MM.1S (cell line): ENCODE measurements around the gene PLXNA2.

Experiments
- DNase-seq: peaks from one replicate; pipeline ENCODE4 v3.0.0-alpha.2; 2015
- H2AFZ ChIP-seq: fragments of 300-600 bp; sonication (generic); 2 replicates; pipeline ENCODE4 v1.6.0; 2016; ENCODE audit warnings: antibody characterized with exemption, low read length
- H3F3A ChIP-seq: fragments of 300-600 bp; sonication (generic); 2 replicates; pipeline ENCODE4 v1.6.1; 2016; ENCODE audit warnings: mild to moderate bottlenecking, antibody characterized with exemption, low read length, moderate library complexity, mixed read lengths; ENCODE audit not compliant: insufficient read depth
- H3K27ac ChIP-seq: fragments of 300-600 bp; sonication (generic); 2 replicates; pipeline ENCODE4 v1.5.1; 2016; ENCODE audit warnings: mild to moderate bottlenecking, low read length
- H3K27me3 ChIP-seq: fragments of 300-600 bp; sonication (generic); replicated peaks from 2 replicates; pipeline ENCODE4 v1.6.0; 2016; ENCODE audit warnings: low read length; ENCODE audit not compliant: insufficient read depth
- H3K36me3 ChIP-seq: fragments of 300-600 bp; sonication (generic); replicated peaks from 2 replicates; pipeline ENCODE4 v1.6.1; 2016; ENCODE audit warnings: mild to moderate bottlenecking, low read length, mixed read lengths; ENCODE audit not compliant: insufficient read depth
- H3K4me1 ChIP-seq: fragments of 300-600 bp; sonication (generic); 2 replicates; pipeline ENCODE4 v1.6.1; 2016; ENCODE audit warnings: low read length, mixed read lengths
- H3K4me2 ChIP-seq: fragments of 300-600 bp; sonication (generic); 2 replicates; pipeline ENCODE4 v1.6.0; 2016; ENCODE audit warnings: low read depth, low read length
- H3K4me3 ChIP-seq: fragments of 300-600 bp; sonication (generic); 2 replicates; pipeline ENCODE4 v1.5.1; 2016; ENCODE audit warnings: low read length, mixed read lengths
- H3K79me2 ChIP-seq: fragments of 300-600 bp; sonication (generic); 2 replicates; pipeline ENCODE4 v1.6.1; 2016; ENCODE audit warnings: mixed run types, low read length, mixed read lengths
- H3K9ac ChIP-seq: fragments of 300-600 bp; sonication (generic); 2 replicates; pipeline ENCODE4 v1.6.1; 2016; ENCODE audit warnings: low read length, mixed read lengths
- H3K9me2 ChIP-seq: fragments of 300-600 bp; sonication (generic); replicated peaks from 2 replicates; pipeline ENCODE4 v1.6.1; 2016; ENCODE audit warnings: mild to moderate bottlenecking, low read length, mixed read lengths; ENCODE audit not compliant: insufficient read depth
- H3K9me3 ChIP-seq: fragments of 300-600 bp; sonication (generic); replicated peaks from 2 replicates; pipeline ENCODE4 v1.6.1; 2016; ENCODE audit warnings: mild to moderate bottlenecking, low read length, mixed read lengths; ENCODE audit not compliant: insufficient read depth
- H4K20me1 ChIP-seq: fragments of 300-600 bp; sonication (generic); 2 replicates; pipeline ENCODE4 v1.6.1; 2016; ENCODE audit warnings: mild to moderate bottlenecking, low read length, moderate library complexity, mixed read lengths; ENCODE audit not compliant: insufficient read depth
- CTCF ChIP-seq: fragments of 300-600 bp; sonication (generic); IDR thresholded peaks from 2 replicates; pipeline ENCODE4 v1.5.1; 2016; ENCODE audit warnings: antibody characterized with exemption, low read length, mixed read lengths
- EZH2 ChIP-seq: fragments of 300-600 bp; sonication (generic); optimal IDR thresholded peaks from 2 replicates; pipeline ENCODE3; 2017; ENCODE audit warnings: low read depth, mild to moderate bottlenecking, antibody characterized with exemption, low read length, mixed read lengths
- EZH2phosphoT487 ChIP-seq: fragments of 300-600 bp; sonication (generic); IDR thresholded peaks from 2 replicates; pipeline ENCODE4 v1.6.1; 2018; ENCODE audit warnings: antibody characterized with exemption, low read length

PLXNA2 gene

GRCh38 chr1:208047975-208048374 lies 196.2 kb downstream of the PLXNA2 start:
- H3K36me3 ChIP-seq = no peaks in the 10 kb centered on the region
- no peak for DNase-seq
- H3F3A ChIP-seq = no peaks in the 10 kb centered on the region
- no peak for TF ChIP-seq EZH2
- no peak for TF ChIP-seq CTCF
- no peak for TF ChIP-seq EZH2phosphoT487
- H3K4me1 ChIP-seq = no peaks in the 10 kb centered on the region
- H3K9ac ChIP-seq = no peak overlapping the region
- no peak overlapping the region for H3K4me2 ChIP-seq
- H3K79me2 ChIP-seq = no peaks in the 10 kb centered on the region
- H4K20me1 ChIP-seq = no peaks in the 10 kb centered on the region
- no peaks in the 10 kb centered on the region for H3K9me2 ChIP-seq
- H3K4me3 ChIP-seq = no peak overlapping the region
- no peak overlapping the region for H3K27ac ChIP-seq
- H3K27me3 ChIP-seq = no peaks in the 10 kb centered on the region
- H3K9me3 ChIP-seq = no peaks in the 10 kb centered on the region
- no peak overlapping the region for H2AFZ ChIP-seq

DNA sequence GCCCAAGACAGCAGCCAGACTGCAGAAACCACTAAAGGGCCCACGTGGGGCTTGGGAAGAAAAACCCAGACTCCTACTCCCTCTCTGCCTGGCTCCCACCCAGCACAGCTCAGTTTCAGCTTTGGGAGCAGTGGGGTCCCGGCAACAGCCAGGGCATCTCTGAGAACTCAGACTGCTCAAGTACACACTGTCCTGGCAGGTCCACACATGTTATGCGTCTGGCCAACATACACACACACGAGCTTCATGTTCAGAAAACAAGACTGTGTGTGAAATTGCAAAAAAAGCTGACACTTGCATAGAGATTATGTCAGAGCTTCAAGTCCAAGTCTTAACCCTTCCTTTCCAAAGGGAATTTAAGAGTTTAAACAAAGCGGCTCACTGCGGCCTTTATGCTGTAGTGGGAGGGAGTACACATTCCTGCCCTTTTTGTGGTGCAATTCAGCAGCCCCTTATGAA lies 196.7 kb downstream of the PLXNA2 start:
- Histone ChIP-seq H3K9me3 (no peaks in the 10 kb centered on the region), H3K79me2 (no peaks in the 10 kb centered on the region), H3K4me3 (no peak overlapping the region), H3K4me1 (no peaks in the 10 kb centered on the region), H3K36me3 (no peaks in the 10 kb centered on the region), H3K27ac (no peak overlapping the region), H3F3A (no peaks in the 10 kb centered on the region), H3K4me2 (no peak overlapping the region), H4K20me1 (no peaks in the 10 kb centered on the region), H3K9me2 (no peaks in the 10 kb centered on the region), H3K27me3 (no peaks in the 10 kb centered on the region), H3K9ac (no peak overlapping the region), H2AFZ (no peak overlapping the region)
- no peak for TF ChIP-seq EZH2phosphoT487
- TF ChIP-seq EZH2 = no peak
- TF ChIP-seq CTCF = no peak
- DNase-seq = no peak

DNA sequence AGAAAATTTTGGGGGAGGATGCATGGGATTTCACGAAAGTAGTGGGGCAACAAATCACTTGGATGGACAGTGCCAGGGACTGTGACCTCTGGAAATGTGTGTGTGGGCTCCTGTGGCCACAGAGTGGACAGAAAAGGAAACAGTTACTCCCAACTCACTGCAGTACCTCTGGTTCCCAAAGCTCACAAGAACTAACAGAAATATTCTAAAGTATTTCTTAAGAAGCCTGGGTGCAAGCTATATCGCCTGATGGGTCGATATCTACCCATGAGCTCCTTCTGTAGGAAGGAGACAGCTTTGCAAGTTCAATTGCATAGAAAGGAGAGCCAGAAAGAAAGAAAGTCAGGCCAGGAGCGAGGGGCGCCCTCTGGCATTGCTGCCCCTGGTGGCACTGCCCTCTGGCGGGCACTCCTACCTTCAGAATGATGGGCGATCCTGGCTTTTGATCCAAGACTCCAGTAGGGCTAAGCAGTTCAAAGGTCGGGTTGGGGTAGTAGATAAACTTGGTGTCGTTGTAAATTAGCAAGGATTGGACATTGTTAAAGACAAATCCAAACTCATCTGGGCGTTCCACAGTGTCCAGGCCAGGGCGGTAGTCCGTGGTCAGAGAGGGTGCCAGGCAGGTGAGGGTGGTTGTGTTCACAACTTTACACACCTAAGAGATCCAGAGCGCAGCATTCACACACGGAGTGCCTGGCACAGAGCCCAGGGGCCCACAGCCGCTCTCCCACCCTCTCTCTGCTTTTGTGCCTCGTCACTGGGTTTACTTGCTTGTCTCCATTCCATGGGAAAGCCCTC lies 198.5 kb downstream of the PLXNA2 start:
- Histone ChIP-seq H3K4me3 (no peak overlapping the region), H3K9me2 (no peaks in the 10 kb centered on the region), H3K36me3 (no peaks in the 10 kb centered on the region), H3K9me3 (no peaks in the 10 kb centered on the region), H3K4me1 (no peaks in the 10 kb centered on the region), H3K27me3 (no peaks in the 10 kb centered on the region), H2AFZ (no peak overlapping the region), H3K4me2 (no peak overlapping the region), H4K20me1 (no peaks in the 10 kb centered on the region), H3K79me2 (no peaks in the 10 kb centered on the region), H3K27ac (no peak overlapping the region), H3F3A (no peaks in the 10 kb centered on the region), H3K9ac (no peak overlapping the region)
- TF ChIP-seq EZH2phosphoT487 (no peak), CTCF (no peak), EZH2 (no peak)
- no peak for DNase-seq
